SK-N-SH (cell line): ENCODE measurements around the gene LIAS.

Experiments used
- RAD21 ChIP-seq: IDR thresholded peaks from 2 replicates; pipeline ENCODE4 v1.6.1; 2012; ENCODE audit warnings: mild to moderate bottlenecking, low read length
- SMC3 ChIP-seq: IDR thresholded peaks from 2 replicates; pipeline ENCODE4 v1.6.1; 2012; ENCODE audit warnings: low read depth, low read length, improper control_type of control experiment
- USF1 ChIP-seq: IDR thresholded peaks from 2 replicates; pipeline ENCODE4 v1.4.0; 2012; ENCODE audit warnings: low read depth, borderline replicate concordance

DNA sequence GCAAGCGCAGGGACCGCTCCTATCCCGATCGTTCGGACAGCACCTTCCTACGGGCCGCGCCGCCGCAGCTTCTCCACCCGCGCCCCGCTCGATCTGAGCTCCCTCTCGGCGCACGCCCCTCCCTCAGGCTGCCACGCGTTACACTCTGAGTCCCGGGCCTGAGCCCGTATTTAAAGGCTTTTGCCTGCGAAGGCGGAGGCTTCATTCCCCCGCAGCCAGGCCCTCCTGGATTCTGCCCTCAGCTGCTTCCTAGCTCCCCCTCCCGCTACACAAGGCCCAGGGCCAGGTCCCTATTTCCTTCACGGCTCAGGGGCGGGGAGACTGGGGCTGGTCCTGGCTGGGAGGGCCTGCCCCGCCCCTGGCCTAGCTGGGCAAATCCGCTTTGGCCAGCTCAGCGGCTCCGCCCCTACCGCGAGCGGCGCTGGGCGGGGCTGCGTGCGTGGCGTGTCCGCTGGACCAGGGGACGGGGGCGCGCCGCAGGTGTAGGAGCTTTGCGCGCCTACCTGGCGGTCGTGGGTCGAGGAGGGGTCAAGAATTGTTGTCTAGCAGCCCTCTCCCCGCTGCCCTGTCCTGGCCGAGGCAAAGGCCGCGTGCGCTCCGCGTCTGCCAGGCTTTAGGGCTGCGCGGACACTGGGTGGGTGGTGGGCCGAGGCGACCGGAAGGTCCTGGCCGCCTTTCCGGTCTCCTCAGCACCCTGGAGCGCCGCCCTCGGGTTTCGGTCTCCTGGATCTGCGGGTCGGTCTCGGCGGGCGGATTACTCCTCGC is 68.6 kb downstream of the LIAS start, which contains the start of gene UGDH:
- TF ChIP-seq RAD21 (no peak), USF1 (no peak), SMC3 (no peak)
